Upper lobe of left lung (tissue), 4 donors: ENCODE measurements around the gene PODXL2.

ENCODE experiments used
- EP300 ChIP-seq, 4 donors: sonication (generic); formaldehyde crosslinking; IDR thresholded peaks; one replicate each; pipeline ENCODE4 v1.5.1; 2017; ENCODE audit warnings: antibody characterized with exemption in 4 of 4, control low read depth in 2 of 4
- POLR2A ChIP-seq, 4 donors: fragments of 450-650 bp; IDR thresholded peaks; one replicate each; pipeline ENCODE4 v1.5.1; 2016 to 2017; ENCODE audit warnings: antibody characterized with exemption in 4 of 4, mild to moderate bottlenecking in 2 of 4
- POLR2AphosphoS5 ChIP-seq, 2 donors: sonication (generic); formaldehyde crosslinking; IDR thresholded peaks; one replicate each; pipeline ENCODE4 v1.5.1; 2017; ENCODE audit warnings: antibody characterized with exemption in 2 of 2
- TF ChIP-seq, protein P1 (sequence below), 6 experiments: fragments of 450-650 bp in 4 of 6; fragments of 200-600 bp in 2 of 6; sonication (generic) in 2 of 6; IDR thresholded peaks; one replicate each; pipeline ENCODE4 v1.5.1; 2016 to 2019; ENCODE audit warnings: antibody characterized with exemption in 6 of 6

DNA sequence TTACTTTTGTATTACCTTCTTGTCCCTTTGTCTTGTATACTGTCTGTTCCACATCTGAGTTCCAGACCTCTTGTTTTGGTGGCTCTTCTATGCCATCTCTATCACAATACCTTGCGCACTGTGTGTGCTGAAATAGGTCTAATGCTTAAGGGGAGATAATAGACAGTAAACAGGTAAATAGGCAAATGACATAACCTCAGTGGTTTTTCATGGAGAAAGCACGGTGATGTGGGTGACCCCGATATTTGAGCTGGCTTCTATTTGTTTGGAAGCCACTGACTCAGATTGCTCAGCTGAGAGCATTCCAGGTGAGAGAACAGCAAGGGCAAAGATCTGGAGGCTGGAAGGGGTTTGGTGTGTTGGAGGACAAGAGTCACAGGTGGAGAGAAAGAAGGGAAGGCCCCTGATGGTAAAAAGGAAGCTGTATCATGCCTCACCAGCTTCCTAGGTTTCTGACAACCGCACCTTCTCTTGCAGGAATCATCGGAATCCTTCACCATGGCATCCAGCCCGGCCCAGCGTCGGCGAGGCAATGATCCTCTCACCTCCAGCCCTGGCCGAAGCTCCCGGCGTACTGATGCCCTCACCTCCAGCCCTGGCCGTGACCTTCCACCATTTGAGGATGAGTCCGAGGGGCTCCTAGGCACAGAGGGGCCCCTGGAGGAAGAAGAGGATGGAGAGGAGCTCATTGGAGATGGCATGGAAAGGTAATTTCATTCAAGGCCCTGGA lies 30.0 kb upstream of the PODXL2 start:
- TF ChIP-seq, protein P1, sequence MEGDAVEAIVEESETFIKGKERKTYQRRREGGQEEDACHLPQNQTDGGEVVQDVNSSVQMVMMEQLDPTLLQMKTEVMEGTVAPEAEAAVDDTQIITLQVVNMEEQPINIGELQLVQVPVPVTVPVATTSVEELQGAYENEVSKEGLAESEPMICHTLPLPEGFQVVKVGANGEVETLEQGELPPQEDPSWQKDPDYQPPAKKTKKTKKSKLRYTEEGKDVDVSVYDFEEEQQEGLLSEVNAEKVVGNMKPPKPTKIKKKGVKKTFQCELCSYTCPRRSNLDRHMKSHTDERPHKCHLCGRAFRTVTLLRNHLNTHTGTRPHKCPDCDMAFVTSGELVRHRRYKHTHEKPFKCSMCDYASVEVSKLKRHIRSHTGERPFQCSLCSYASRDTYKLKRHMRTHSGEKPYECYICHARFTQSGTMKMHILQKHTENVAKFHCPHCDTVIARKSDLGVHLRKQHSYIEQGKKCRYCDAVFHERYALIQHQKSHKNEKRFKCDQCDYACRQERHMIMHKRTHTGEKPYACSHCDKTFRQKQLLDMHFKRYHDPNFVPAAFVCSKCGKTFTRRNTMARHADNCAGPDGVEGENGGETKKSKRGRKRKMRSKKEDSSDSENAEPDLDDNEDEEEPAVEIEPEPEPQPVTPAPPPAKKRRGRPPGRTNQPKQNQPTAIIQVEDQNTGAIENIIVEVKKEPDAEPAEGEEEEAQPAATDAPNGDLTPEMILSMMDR (IDR thresholded peaks at IDR 0.05): no peak
- TF ChIP-seq EP300 (IDR thresholded peaks at IDR 0.05): no peak
- no peak for TF ChIP-seq POLR2AphosphoS5 (IDR thresholded peaks at IDR 0.05)
- no peak for TF ChIP-seq POLR2A (IDR thresholded peaks at IDR 0.05)
